Right lobe of liver (tissue), 4 donors: ENCODE measurements around the gene USP6NL.

Source experiments
- POLR2A ChIP-seq: fragments of 450-650 bp; IDR thresholded peaks from one replicate; pipeline ENCODE4 v1.6.1; 2017; ENCODE audit warnings: antibody characterized with exemption, mild to moderate bottlenecking
- TF ChIP-seq, protein P1 (sequence below), 4 donors: fragments of 200-600 bp in 3 of 4; fragments of 450-650 bp in 1 of 4; IDR thresholded peaks; one replicate each; pipeline versions ENCODE4 v1.5.1 to v1.8.0; 2016 to 2022; ENCODE audit warnings: antibody characterized with exemption in 4 of 4, mild to moderate bottlenecking in 2 of 4
- donor health status: DM: no; HTN: no; CAD: no.
- donor health status: DM: no; HTN: no; CAD: no.
- donor health status: DM: no; HTN: yes; CAD: no.

DNA sequence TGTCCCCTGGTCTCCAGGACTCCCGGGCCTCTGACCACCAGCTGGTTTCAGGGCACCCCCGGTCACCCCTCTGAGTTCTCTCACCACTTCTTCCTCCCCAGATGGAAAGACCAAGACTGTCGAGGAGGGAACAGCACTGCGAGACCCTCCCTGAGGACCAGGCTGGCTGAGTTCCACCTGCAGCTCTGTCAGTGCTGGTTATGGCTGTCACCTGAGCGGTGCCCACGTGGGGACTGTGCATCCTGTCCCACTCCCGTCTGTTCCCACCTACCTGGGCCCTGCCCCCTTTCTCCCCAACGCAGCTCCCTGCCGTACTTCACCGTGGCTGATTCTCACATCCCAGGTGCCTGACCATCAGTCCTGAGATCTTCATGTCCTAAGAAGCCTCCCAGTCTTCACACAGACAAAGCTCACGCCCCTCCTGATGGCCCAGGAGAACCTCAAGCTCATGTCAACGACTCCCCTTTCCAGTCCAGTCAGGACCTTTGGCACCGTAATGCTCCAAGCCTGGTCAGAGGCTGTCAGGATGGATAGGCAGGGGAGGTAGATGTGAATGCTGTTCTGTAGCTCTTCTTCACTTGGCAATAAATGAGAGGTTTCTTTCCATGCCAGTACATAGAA, 159.7 kb downstream of the USP6NL start:
- TF ChIP-seq POLR2A: no peak
- TF ChIP-seq, protein P1, sequence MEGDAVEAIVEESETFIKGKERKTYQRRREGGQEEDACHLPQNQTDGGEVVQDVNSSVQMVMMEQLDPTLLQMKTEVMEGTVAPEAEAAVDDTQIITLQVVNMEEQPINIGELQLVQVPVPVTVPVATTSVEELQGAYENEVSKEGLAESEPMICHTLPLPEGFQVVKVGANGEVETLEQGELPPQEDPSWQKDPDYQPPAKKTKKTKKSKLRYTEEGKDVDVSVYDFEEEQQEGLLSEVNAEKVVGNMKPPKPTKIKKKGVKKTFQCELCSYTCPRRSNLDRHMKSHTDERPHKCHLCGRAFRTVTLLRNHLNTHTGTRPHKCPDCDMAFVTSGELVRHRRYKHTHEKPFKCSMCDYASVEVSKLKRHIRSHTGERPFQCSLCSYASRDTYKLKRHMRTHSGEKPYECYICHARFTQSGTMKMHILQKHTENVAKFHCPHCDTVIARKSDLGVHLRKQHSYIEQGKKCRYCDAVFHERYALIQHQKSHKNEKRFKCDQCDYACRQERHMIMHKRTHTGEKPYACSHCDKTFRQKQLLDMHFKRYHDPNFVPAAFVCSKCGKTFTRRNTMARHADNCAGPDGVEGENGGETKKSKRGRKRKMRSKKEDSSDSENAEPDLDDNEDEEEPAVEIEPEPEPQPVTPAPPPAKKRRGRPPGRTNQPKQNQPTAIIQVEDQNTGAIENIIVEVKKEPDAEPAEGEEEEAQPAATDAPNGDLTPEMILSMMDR (IDR thresholded peaks at IDR 0.05): no peak
